Panc1 (cell line): ENCODE measurements around the gene C12orf75.

Experiments
- CTCF ChIP-seq: fragments of 450-650 bp; IDR thresholded peaks from 2 replicates; pipeline ENCODE4 v1.5.1; 2017; ENCODE audit warnings: mild to moderate bottlenecking
- POLR2AphosphoS5 ChIP-seq: IDR thresholded peaks from 2 replicates; pipeline ENCODE4 v1.6.1; 2012; ENCODE audit warnings: mild to moderate bottlenecking, low read depth, low read length, moderate library complexity
- REST ChIP-seq, 2 experiments: IDR thresholded peaks; 2 replicates each; pipeline ENCODE4 v1.6.1; 2011 to 2012; ENCODE audit warnings: low read depth in 2 of 2, control low read depth in 1 of 2, low read length in 1 of 2, mild to moderate bottlenecking in 1 of 2, moderate library complexity in 1 of 2; ENCODE audit not compliant: insufficient read depth in 1 of 2
- SIN3A ChIP-seq: IDR thresholded peaks from 2 replicates; pipeline ENCODE4 v1.6.1; 2012; ENCODE audit warnings: low read depth, mild to moderate bottlenecking, low read length, moderate library complexity, borderline replicate concordance; ENCODE audit not compliant: insufficient read depth
- TCF7L2 ChIP-seq: IDR thresholded peaks from 2 replicates; pipeline ENCODE4 v1.6.1; 2011; ENCODE audit warnings: mild to moderate bottlenecking, low read depth, low read length, inconsistent platforms

GRCh38 chr12:105300883-105301282 lies 29.6 kb upstream of the C12orf75 start:
- TF ChIP-seq REST (IDR thresholded peaks at IDR 0.05; ENCODE audit: insufficient read depth in 1 of 2, low read depth in 2 of 2, low read length in 1 of 2), result no peak
- TF ChIP-seq CTCF, result no peak
- no peak for TF ChIP-seq POLR2AphosphoS5
- TF ChIP-seq TCF7L2, result no peak
- no peak for TF ChIP-seq SIN3A
